HG02852 (cell line): ENCODE data around the gene TACR2.

Experiments
- ATAC-seq: cut with Tn5 transposase; IDR thresholded peaks from one replicate; pipeline ENCODE4 v1.9.1; 2021; ENCODE audit warnings: mild to moderate bottlenecking, moderate library complexity; ENCODE audit not compliant: unreplicated experiment

Gene TACR2

GRCh38 chr10:69421611-69422308 is 5.0 kb upstream of the TACR2 start:
- ATAC-seq, result no peak

DNA sequence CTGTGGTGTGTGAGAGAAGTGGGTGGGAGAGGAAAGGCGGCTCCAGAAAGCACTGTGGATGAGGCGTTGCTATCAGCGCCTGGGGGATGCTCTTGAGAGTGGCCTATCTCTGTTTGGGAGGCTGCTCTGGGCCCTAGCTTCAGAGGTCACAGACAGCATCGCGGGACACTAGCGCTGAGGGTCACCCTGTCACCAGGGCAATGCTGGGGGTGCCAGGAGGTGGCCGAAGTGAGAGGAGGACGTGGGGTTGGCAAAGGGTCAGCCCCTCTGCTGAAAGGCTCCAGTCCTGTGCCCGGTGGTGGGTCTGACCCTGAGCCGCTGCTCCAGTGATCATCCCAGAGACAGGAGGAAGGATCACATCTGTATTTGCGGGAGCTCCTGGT is 3.0 kb upstream of the TACR2 start:
- no peak for ATAC-seq

DNA sequence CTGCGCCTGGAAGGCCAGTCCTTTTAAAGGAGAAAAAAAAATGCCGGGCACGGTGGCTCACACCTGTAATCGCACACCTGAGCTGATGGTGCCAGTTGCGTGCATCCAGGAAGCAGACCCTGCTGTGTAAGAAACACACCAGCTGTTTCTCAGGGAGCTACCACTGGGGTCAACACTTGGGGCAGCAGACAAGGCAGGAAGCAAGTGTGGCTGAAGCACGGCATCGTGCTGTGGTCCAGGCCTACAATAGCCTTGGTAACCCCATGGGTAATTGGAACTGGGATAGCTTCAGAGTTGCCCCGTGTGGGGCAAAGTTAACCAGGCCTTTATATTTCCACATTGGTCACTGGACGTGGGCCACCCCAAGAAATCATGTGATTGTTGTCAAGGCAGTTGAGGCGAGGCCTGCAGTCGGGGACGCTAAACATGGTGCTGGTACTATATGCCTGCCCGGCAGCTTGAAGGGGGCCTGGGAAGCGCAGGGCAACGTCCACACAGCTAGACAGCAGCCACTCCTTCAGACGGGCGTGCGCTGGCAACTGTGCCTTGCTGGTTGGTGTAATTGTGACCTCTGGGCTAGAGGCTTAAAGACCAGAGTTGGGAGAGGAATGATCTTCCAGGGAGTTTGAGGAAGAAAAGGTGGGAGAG is 2.5 kb upstream of the TACR2 start:
- no peak for ATAC-seq

GRCh38 chr10:69418052-69418752 is 1.5 kb upstream of the TACR2 start:
- no peak for ATAC-seq

GRCh38 chr10:69417542-69417941 is 824 bp upstream of the TACR2 start:
- ATAC-seq, result no peak

GRCh38 chr10:69415951-69416350 is 767 bp downstream of the TACR2 start:
- no peak for ATAC-seq

GRCh38 chr10:69415049-69415448 is 1.7 kb downstream of the TACR2 start:
- ATAC-seq, result no peak

DNA sequence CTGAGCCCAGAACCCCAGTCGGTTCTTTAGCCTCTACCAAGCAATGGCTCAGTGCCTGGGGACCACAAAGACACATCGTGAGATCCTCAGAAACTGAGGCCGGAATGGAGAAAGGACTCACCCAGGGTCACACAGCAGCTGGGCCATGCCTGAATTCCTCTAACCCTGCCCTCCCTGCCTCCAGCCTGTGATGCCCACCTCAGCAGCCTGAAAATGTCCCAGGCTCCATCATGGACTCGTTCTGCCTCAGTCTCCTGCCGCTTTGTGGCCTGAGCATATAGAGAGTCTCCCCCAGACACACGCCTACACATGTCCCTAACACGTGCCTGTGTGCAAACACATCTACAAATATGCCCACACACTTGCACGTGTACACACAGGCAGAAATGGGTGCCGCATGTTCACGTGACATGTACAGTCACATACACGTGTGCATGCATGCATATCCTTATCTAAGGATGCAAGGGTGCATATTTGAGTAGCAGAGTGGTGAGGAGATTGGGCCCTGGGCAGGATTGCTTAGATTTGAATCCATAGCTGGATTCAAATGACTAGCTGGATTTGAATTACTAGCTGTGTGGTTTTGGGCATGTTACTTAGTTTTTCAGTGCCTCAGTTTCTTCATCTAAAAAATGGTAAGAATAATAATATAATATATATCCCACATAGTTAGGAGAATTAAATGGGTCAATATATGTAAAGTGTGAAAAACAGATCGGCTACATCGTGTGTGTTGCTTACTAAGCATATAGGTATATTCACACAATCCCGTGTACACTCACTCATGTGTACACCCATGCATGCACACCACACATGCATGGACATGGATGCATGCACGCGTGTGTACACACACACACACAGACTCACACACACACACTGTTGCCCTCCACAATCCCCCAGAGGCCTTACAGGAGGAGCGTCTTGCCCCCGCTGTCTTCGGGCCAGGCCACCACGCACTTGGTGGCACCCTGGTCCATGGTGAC is 2.4 kb downstream of the TACR2 start:
- no peak for ATAC-seq

- no peak for ATAC-seq
These were observed 3.4 kb downstream of the TACR2 start for GRCh38 chr10:69413221-69413865.

GRCh38 chr10:69412232-69412790 is 4.4 kb downstream of the TACR2 start:
- no peak for ATAC-seq

GRCh38 chr10:69411476-69411875 is 5.2 kb downstream of the TACR2 start:
- no peak for ATAC-seq

- no peak for ATAC-seq
These were observed 6.2 kb downstream of the TACR2 start for GRCh38 chr10:69410487-69410886.

- ATAC-seq, result no peak
These were observed 6.8 kb downstream of the TACR2 start for GRCh38 chr10:69409968-69410367.

- no peak for ATAC-seq
These were observed 7.6 kb downstream of the TACR2 start for GRCh38 chr10:69409176-69409495.

DNA sequence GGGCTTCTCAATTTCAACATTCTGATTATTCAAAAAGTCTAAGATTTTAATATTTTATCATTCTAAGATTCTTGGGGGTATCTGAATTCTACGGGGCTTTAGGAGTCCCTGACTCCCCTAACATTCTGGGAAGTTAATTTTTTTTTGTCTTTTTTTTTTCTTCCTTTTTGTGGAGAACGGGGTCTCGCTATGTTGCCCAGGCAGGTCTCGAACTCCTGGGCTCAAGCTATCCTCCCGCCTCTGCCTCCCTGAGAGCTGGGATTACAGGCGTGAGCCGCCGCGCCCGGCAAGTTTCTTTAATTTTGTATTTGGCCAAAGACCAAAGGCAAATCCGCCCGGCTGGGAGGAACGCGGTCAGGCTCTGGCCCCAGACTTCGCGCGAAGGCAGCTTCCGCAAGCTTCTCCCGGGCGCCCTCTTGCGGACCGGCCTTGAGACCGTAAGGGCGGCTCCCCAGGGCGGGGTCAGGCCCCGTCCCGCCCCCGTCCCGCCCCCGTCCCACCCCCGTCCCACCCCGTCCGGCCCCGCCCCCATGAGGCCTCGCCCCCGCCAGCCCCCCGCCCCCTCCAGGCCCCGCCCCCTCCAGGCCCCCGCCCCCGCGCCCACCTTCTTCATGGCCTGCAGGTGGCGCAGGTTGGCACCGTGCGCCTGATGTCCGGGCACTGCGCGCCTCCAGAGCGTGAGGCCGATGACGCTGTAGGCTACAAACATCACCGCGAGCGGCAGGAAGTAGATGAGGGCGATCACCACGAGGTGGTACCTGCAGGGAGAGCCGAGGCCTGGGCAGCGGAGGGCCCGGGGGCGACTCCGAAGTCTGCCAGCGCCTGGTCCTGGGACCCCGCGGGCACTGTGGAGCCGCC is 8.2 kb downstream of the TACR2 start:
- ATAC-seq, result peak; percentile 81

DNA sequence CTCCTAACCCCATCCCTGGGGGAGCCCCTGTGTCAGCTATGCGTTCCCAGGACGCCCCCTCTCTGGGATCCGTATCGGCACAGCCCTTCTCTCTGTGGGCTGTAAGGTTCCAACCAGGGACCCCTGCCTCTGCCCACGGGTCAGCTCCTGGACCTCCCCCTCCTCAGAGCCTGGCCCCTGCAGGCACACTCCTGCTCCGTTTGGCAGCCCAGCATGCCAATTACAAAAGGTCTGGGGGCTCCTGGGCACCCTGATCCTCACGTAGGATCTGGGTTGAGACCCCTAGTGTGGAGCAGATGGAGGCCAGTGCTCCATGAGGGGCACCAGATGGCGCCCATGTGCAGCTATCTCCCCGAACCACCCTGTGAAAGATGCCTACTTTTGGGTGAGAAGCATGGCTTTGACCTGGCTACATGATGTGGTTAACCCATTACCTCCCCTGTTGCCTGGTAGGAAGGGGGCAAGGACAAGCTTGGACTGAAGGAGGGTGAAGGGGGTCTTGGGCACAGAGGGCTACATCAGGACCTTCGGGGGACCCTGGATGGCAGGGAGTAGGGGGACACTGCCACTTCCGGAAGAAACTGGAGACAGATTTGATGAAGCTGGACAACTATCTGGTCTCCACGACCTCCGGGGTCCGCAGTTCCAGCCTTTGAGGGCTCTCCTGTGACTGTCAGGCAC is 9.0 kb downstream of the TACR2 start:
- no peak for ATAC-seq

DNA sequence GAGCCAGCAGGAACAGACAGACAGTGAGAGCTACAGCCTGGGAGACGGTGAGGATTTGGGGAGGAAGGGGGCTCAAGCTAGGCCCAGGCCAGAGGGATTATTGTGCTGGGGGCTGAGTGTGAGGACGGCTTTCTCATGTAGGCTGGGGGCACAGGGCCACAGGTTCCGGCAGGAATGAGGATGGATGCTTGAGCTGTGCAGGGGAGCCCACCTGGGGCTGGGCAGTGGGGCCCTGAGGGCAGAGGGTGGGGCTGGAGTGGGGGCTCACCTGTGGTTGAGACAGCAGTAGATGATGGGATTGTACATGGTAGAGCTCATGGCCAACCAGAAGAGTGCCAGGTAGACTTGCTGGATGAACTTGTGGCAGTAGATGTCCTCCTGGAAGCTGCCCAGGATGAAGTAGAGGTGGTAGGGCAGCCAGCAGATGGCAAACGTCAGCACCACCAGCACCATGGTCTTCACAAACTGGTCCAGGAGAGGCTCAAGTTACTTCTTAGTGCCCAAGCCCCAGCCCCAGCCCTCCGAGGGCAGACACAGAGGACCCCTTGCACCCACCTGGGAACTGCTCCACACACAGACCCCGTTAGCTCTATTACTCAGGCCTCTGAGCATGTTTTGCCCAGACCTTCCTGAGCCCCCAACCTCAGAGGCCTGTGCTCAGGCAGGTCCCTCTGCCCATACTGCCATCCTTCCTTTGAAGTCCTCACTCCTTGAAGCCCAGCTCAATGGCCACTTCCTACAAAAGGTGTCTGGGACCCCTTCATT is 9.7 kb downstream of the TACR2 start:
- no peak for ATAC-seq

GRCh38 chr10:69406302-69406811 is 10.4 kb downstream of the TACR2 start:
- no peak for ATAC-seq
